Endothelial cell of umbilical vein (primary cell): ENCODE results near the gene RMDN3.

ENCODE experiments used
- EZH2 ChIP-seq: IDR thresholded peaks from 2 replicates; pipeline ENCODE4 v1.6.1; 2012; ENCODE audit warnings: borderline replicate concordance, low read depth, mild to moderate bottlenecking, moderate library complexity, low read length, inconsistent platforms; ENCODE audit not compliant: severe bottlenecking
- JUN ChIP-seq: IDR thresholded peaks from 2 replicates; pipeline ENCODE4 v1.6.1; 2011; ENCODE audit warnings: borderline replicate concordance, low read depth; ENCODE audit not compliant: insufficient read length, insufficient read depth
- MYC ChIP-seq: IDR thresholded peaks from one replicate; pipeline ENCODE4 v1.6.1; 2011; ENCODE audit warnings: mild to moderate bottlenecking, low read depth, low read length
- POLR2A ChIP-seq: IDR thresholded peaks from 2 replicates; pipeline ENCODE4 v1.6.1; 2012; ENCODE audit warnings: low read depth, mild to moderate bottlenecking, control low read depth, low read length
- POLR2AphosphoS5 ChIP-seq: IDR thresholded peaks from 2 replicates; pipeline ENCODE4 v1.6.1; 2012; ENCODE audit warnings: low read depth, mild to moderate bottlenecking, control low read depth, low read length, moderate library complexity; ENCODE audit not compliant: insufficient read depth
- TF ChIP-seq, protein P1 (sequence below), 2 donors: IDR thresholded peaks; 1 replicate in 1 of 2; 2 replicates in 1 of 2; pipeline ENCODE4 v1.5.1; 2011; ENCODE audit warnings: low read length in 2 of 2, mild to moderate bottlenecking in 2 of 2, moderate library complexity in 2 of 2, control low read depth in 1 of 2, inconsistent platforms in 1 of 2, low read depth in 1 of 2; ENCODE audit not compliant: insufficient read depth in 1 of 2; ENCODE audit errors: extremely low read depth in 1 of 2

DNA sequence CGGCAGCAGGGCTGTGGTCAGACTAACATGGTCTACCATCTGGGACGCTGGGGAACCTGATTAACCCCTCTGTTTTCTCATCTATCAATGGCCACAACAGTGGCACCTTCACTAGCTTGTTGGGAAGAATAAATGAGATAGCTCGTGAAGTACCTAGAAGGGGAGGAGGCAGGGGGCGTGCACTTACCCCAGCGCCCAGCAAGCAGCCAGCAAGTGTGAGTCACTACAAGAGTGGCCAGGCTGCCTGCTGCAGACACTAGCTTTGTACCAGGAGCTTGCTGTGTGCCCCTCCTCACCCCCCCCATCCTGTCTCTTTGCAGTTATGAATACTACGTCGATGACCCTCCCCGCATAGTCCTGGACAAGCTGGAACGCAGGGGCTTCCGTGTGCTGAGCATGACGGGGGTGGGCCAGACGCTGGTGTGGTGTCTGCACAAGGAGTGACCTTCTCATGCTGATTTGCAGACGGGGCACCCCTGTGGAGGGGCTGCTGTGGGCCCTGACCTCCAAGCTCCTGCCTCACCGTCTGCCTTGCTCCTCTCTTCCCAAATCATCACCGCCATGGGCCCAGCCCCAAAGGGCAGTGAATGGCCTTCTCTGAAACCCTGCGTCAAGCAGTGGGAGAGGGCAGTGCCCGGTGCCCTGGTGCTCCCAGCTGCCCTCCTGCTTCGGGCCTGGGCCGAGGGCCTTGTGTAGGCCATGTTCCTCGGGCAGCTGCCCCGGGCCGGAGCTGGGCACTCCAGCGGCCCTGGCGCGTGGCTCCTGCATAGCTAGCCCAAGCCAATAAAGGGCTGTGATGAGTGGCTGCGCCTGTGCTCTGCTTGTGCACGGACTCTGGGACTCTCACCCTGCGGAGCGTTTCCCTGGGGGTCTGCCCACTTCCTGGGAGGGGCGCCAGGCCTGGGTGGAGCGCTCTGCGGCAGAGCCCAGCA is 12.1 kb upstream of the RMDN3 start:
- TF ChIP-seq EZH2: no peak
- TF ChIP-seq, protein P1, sequence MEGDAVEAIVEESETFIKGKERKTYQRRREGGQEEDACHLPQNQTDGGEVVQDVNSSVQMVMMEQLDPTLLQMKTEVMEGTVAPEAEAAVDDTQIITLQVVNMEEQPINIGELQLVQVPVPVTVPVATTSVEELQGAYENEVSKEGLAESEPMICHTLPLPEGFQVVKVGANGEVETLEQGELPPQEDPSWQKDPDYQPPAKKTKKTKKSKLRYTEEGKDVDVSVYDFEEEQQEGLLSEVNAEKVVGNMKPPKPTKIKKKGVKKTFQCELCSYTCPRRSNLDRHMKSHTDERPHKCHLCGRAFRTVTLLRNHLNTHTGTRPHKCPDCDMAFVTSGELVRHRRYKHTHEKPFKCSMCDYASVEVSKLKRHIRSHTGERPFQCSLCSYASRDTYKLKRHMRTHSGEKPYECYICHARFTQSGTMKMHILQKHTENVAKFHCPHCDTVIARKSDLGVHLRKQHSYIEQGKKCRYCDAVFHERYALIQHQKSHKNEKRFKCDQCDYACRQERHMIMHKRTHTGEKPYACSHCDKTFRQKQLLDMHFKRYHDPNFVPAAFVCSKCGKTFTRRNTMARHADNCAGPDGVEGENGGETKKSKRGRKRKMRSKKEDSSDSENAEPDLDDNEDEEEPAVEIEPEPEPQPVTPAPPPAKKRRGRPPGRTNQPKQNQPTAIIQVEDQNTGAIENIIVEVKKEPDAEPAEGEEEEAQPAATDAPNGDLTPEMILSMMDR (IDR thresholded peaks at IDR 0.05; ENCODE audit: extremely low read depth in 1 of 2, insufficient read depth in 1 of 2, low read depth in 1 of 2, low read length in 2 of 2): no peak
- TF ChIP-seq POLR2AphosphoS5: no peak
- TF ChIP-seq MYC: no peak
- no peak for TF ChIP-seq JUN
- TF ChIP-seq POLR2A: no peak
